ENCODE measurements around the gene PERM1. TPM values are rescaled to one million over a fixed set of nuclear protein-coding genes. Genes with fewer than 3 reads are reported as not detected.

PERM1 gene
- total RNA-seq, 2 experiments from 2014 or later, result not detected

DNA sequence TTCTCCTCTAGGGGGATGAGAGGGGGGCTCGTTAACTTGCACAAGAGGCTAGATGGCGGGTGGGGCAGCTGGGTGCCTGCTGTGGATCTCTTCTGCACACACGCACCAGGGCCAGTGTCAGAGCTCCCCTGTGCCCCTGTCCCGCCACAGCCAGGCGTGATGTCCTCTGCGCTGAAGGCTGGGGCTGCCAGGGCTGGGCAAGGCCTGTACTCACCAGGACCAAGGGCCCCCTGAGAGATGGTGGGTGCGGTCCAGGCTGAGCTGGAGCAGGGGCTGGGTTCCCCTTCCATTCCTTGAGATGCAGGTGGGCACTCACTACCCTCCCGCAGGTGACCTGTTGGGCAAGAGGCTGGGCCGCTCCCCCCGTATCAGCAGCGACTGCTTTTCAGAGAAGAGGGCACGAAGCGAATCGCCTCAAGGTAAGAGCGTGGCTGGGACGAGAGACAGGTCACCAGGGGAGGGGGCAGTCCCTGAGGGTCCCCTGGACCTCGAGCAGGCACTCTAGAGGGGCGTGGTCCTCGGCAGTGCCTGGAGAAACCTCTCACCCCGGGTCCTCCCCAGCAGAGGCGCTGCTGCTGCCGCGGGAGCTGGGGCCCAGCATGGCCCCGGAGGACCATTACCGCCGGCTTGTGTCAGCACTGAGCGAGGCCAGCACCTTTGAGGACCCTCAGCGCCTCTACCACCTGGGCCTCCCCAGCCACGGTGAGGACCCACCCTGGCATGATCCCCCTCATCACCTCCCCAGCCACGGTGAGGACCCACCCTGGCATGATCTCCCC lies 43.0 kb downstream of the PERM1 start:
- Histone ChIP-seq H3K27ac (ENCODE audit: low read depth, low read length, poor library complexity, severe bottlenecking) (no peak overlapping the region), H3K9me2 (ENCODE audit: insufficient read depth, low read length) (no peaks in the 10 kb centered on the region), H2AFZ (ENCODE audit: low read length) (no peak overlapping the region), H3K79me2 (ENCODE audit: insufficient read depth, low read depth, low read length) (no peaks in the 10 kb centered on the region), H4K20me1 (ENCODE audit: insufficient read depth, low read length) (no peaks in the 10 kb centered on the region; the same call in 1 of the 2 replicates), H3K36me3 (ENCODE audit: insufficient read depth, low read length) (no peaks in the 10 kb centered on the region), H3K9me3 (ENCODE audit: low read length) (no peaks in the 10 kb centered on the region), H3K4me3 (ENCODE audit: low read depth, low read length, poor library complexity, severe bottlenecking) (no peak overlapping the region), H3K4me2 (ENCODE audit: low read length) (no peak overlapping the region), H3K4me1 (ENCODE audit: insufficient read depth, low read length, poor library complexity, severe bottlenecking) (peaks cover 5% of the 10 kb centered on the region)
- POLR2A ChIA-PET, result no interaction called here
- CTCF ChIA-PET (ENCODE audit: unreplicated experiment), result no interaction called here
- intact Hi-C loops (cut with micrococcal nuclease; ENCODE audit: unreplicated experiment), result loop anchor here (5.0 kb wide), 1 partner anchor 37 kb away; no protein-coding TSS in a partner anchor
- DNase-seq (ENCODE audit: low spot score), result no peak
- no TSS peak for BruUV-seq (replicated peaks)
- TF ChIP-seq CTCF (conservative IDR thresholded peaks at IDR 0.05; ENCODE audit: low read length), result no peak
- TF ChIP-seq EZH2phosphoT487 (IDR thresholded peaks at IDR 0.05; ENCODE audit: borderline replicate concordance, low read depth, low read length), result no peak

DNA sequence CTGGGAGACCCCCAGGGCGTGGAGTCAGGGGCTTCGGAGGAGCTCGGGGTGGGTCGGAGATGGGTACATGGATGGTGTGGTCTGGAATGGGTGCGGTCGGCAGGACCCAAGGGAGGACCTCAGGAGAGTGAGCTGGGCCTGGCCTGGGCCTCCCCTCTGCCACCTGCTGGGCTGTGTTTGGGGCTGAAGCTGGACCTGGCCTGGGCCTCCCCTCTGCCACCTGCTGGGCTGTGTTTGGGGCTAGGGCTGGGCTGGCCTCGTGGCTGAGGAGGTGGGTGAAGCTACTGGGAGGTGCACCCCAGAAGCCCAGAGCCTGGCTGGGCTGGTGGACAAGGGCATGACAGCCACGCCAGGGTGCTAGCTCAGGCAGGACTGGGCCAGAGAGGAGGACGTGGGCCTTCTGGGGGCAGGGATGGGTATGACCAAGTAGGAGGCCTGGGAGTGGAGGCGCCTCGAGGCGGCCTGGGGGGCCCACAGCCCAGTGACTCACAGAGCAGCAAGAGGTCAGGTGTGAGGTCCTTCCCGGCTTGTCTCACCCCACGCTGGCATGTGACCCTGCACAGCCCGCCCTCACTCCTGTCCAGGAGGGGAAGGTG lies 43.7 kb downstream of the PERM1 start:
- H3K4me2 ChIP-seq (ENCODE audit: low read length), result no peak overlapping the region
- H3K36me3 ChIP-seq (ENCODE audit: insufficient read depth, low read length), result no peaks in the 10 kb centered on the region
- no peak overlapping the region for H2AFZ ChIP-seq (ENCODE audit: low read length)
- H3K4me1 ChIP-seq (ENCODE audit: insufficient read depth, low read length, poor library complexity, severe bottlenecking), result peaks cover 5% of the 10 kb centered on the region
- TF ChIP-seq CTCF (conservative IDR thresholded peaks at IDR 0.05; ENCODE audit: low read length) (no peak), EZH2phosphoT487 (IDR thresholded peaks at IDR 0.05; ENCODE audit: borderline replicate concordance, low read depth, low read length) (no peak)
- DNase-seq (ENCODE audit: low spot score), result no peak
- no TSS peak for BruUV-seq (replicated peaks)
- ChIA-PET POLR2A (no interaction called here), CTCF (ENCODE audit: unreplicated experiment) (no interaction called here)
- H4K20me1 ChIP-seq (ENCODE audit: insufficient read depth, low read length), result no peaks in the 10 kb centered on the region; the same call in 1 of the 2 replicates
- H3K27ac ChIP-seq (ENCODE audit: low read depth, low read length, poor library complexity, severe bottlenecking), result no peak overlapping the region
- intact Hi-C loops (cut with micrococcal nuclease; ENCODE audit: unreplicated experiment), result loop anchor here (5.0 kb wide), 1 partner anchor 36 kb away; no protein-coding TSS in a partner anchor
- no peaks in the 10 kb centered on the region for H3K9me2 ChIP-seq (ENCODE audit: insufficient read depth, low read length)
- H3K79me2 ChIP-seq (ENCODE audit: insufficient read depth, low read depth, low read length), result no peaks in the 10 kb centered on the region
- H3K9me3 ChIP-seq (ENCODE audit: low read length), result no peaks in the 10 kb centered on the region
- no peak overlapping the region for H3K4me3 ChIP-seq (ENCODE audit: low read depth, low read length, poor library complexity, severe bottlenecking)

- DNase-seq (ENCODE audit: low spot score), result no peak
- Histone ChIP-seq H3K4me1 (ENCODE audit: insufficient read depth, low read length, poor library complexity, severe bottlenecking) (peaks cover 5% of the 10 kb centered on the region), H3K27ac (ENCODE audit: low read depth, low read length, poor library complexity, severe bottlenecking) (no peak overlapping the region), H3K79me2 (ENCODE audit: insufficient read depth, low read depth, low read length) (no peaks in the 10 kb centered on the region), H3K4me3 (ENCODE audit: low read depth, low read length, poor library complexity, severe bottlenecking) (no peak overlapping the region), H3K36me3 (ENCODE audit: insufficient read depth, low read length) (no peaks in the 10 kb centered on the region), H3K9me3 (ENCODE audit: low read length) (no peaks in the 10 kb centered on the region), H4K20me1 (ENCODE audit: insufficient read depth, low read length) (no peaks in the 10 kb centered on the region; the same call in 1 of the 2 replicates), H2AFZ (ENCODE audit: low read length) (no peak overlapping the region), H3K9me2 (ENCODE audit: insufficient read depth, low read length) (no peaks in the 10 kb centered on the region), H3K4me2 (ENCODE audit: low read length) (no peak overlapping the region)
- BruUV-seq (replicated peaks), result no TSS peak
- TF ChIP-seq CTCF (conservative IDR thresholded peaks at IDR 0.05; ENCODE audit: low read length) (no peak), EZH2phosphoT487 (IDR thresholded peaks at IDR 0.05; ENCODE audit: borderline replicate concordance, low read depth, low read length) (no peak)
- ChIA-PET CTCF (ENCODE audit: unreplicated experiment) (no interaction called here), POLR2A (no interaction called here)
- intact Hi-C loops (cut with micrococcal nuclease; ENCODE audit: unreplicated experiment), result loop anchor here (5.0 kb wide), 1 partner anchor 35 kb away; no protein-coding TSS in a partner anchor
Measured at GRCh38 chr1:937521-937920, 44.4 kb downstream of the PERM1 start.
